NCI-H2196 (cell line): ENCODE data around the gene FRMD4A.

ENCODE experiments used
- DNase-seq: peaks from one replicate; lab custom pipeline; 2025; ENCODE audit not compliant: unreplicated experiment; lab: John Stamatoyannopoulos, UW

The FRMD4A gene

GRCh38 chr10:14296065-14296709, 34.5 kb downstream of the FRMD4A start:
- DNase-seq = no peak

GRCh38 chr10:14294347-14295059, 36.2 kb downstream of the FRMD4A start:
- no peak for DNase-seq

GRCh38 chr10:14293526-14293925, 37.2 kb downstream of the FRMD4A start:
- DNase-seq = no peak

- no peak for DNase-seq
Measured at GRCh38 chr10:14291296-14291695, 39.4 kb downstream of the FRMD4A start.

- no peak for DNase-seq
Measured at GRCh38 chr10:14285941-14286560, 44.7 kb downstream of the FRMD4A start.

- no peak for DNase-seq
Measured at GRCh38 chr10:14282276-14282675, 48.4 kb downstream of the FRMD4A start.

- no peak for DNase-seq
Measured at GRCh38 chr10:14278533-14278932, 52.2 kb downstream of the FRMD4A start.

GRCh38 chr10:14276210-14276609, 54.5 kb downstream of the FRMD4A start:
- DNase-seq = no peak

- DNase-seq = no peak
Measured at GRCh38 chr10:14271621-14272020, 59.1 kb downstream of the FRMD4A start.

GRCh38 chr10:14270370-14270769, 60.4 kb downstream of the FRMD4A start:
- DNase-seq = no peak

DNA sequence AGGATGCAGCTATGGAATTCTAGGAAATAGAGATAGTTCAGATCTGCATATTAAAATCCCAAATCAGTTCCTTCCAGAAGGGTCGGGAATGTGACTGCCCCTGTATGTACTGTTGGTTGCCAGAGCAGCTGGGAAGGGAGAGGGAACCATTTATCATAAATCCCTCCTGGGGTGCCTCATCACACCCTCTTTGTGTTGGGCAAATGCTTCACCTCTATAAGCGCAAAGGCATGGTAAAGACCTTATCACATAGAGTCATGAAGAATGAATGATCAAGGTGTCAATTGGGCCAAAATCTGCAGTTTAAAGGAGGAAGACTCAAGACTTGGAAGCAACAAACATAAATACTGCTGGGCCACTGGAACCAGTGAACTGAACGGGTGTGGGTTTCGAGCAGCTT, 65.0 kb downstream of the FRMD4A start:
- DNase-seq = no peak

DNA sequence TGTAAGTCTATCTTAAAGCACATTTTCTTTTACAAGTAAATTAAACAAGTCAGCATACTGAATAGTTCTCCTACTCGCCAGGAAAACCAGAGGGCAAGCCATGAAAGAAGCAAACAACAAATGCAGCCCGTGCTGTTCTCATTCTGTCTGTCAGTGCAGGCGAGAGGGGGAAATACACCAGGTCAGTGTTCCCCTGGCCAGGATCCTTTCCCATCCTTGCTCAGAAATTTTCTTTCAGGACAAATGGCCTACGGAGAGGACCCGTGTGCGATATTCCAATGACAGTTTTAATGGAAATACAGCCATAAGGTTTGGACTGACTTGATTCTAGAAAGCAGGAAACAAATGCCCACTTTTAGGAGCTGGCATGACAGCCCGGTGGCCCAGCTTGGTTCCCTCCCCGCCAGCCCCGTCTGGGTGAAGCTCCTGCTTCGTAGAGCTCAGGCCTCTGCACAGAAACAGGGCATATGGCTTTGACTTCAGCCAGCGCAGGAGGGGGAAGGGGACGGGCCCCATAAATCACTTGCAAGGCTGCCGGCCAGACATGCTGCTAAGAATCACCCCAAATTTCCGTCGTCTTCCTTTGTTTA, 67.8 kb downstream of the FRMD4A start:
- no peak for DNase-seq

- DNase-seq = no peak
Measured at GRCh38 chr10:14261336-14261735, 69.4 kb downstream of the FRMD4A start.

- DNase-seq = peak; percentile 67
Measured at GRCh38 chr10:14259696-14260566, 70.8 kb downstream of the FRMD4A start.

DNA sequence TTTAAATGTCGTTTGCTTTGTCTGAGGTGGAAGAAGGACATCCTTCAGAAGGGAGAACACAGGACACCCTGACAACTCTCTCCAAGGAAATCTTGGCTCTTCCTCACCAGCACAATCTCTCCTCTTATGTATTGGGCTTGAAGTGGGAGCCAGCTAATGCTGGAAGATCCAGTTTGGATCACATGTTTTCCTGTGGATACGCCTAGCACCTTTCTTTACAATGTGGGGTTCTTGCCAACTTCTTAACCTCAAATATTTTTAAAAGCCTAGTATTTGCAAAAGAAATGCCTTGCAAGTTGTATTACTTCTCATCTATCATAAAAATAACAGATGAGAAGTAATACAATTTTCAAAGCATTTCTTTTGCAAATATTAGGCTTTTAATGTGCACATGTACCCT, 76.4 kb downstream of the FRMD4A start:
- no peak for DNase-seq

DNA sequence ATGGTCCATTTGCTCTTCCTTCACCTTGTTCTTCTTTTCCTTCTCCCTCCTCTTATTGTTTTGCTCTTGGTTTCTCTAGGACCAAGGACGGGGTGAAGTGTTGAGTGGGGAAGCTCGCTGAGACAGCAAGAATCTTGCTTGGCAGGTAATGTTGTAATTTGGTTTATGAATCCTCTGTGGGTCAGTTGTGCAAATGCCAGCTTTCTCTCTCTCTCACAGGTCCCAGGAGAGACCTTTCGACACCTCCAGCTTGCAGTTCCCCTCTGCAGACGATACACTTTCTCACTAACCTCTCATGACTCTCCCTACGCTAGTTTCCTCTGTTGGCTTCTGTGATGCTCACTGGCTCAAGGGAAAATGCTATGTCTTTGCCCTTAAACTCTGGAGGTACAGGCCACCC, 77.0 kb downstream of the FRMD4A start:
- DNase-seq = no peak

- no peak for DNase-seq
Measured at GRCh38 chr10:14253079-14253478, 77.6 kb downstream of the FRMD4A start.

DNA sequence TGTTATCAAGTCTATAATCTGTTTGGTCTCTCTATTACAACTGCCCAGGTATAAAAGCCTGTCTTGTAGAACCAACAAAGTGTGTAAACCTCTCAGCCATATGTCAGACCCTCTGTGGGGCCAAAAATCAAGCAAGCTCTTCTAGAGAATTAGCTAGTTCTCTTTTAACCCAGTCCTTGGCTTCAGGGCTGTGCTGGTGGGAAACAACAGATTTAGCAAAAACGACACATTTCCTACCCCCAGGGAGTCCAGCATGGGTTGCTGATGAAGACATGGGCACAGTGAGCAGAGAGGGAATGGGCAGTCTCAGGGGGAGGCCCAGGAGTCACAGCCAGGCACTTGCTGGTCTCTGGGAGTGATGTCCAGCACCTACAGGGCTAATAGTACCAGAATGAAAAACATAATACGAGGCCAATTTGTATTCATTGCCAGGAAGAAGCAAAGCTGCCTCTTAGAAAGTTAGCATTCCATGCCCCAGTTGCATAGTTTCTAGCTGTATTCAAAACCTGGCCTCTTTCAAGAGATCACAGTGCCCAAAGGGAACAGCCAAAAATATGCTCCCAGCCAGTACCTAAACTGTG, 80.1 kb downstream of the FRMD4A start:
- no peak for DNase-seq

DNA sequence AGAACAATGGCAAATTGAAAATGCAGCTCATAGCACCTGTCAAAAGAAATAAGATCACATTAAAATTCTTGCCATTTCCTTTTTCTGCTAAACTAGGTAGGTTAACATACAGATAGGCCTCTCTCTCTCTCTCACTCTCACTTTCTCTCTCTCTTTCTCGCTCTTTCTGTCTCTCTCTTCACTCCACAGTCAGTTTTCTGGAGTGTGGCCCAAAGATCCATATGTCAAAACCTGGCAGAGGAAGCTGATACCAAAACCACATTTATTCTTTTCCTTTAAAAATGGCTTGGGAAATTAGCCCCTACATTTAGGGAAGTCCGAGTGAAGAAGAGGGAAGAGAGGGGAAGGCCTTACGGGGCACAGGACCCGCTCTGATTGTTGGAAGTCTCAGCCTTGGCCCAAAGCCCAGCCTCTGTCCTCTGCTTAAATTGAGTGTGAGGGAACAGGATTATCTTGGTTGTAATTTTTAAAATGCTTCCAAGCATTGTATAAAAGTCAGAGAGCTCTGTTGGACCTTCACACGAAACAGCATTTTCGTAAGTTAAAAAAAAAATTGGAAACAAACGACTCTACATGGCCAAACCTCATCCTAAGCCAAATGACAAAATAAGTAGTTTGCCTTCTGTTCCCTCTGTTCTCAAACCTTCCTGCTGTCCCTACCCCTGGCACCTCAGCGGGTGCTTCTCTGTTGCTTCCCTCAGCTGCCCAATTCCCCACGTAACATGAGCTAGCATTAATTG, 83.2 kb downstream of the FRMD4A start:
- DNase-seq = no peak

DNA sequence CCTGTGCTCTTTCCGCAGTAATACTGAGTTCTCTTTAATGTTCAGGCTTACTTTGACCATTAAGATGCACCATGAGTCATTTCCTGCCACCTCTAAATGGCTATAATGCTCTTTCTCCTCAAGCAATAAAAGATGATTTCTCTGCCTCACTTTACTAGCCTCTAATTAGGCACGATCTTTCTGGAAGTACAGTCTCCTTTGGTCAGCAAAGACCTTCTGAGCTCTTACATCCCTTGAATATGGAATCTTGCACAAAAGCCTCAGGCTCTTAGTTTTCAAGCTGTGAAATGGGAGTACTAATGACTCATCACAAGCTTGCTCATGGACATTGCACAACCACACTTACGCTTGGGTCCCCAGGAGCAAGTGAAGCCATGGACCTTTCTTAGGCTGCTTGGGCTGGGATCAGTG, 85.9 kb downstream of the FRMD4A start:
- no peak for DNase-seq
